Body of pancreas (tissue), 4 donors: ENCODE results near the gene DERL3. TPM values are rescaled to one million over a fixed set of nuclear protein-coding genes. Genes with fewer than 3 reads are reported as not detected.

Experiments
- ATAC-seq: fragments of 150-250 bp; one replicate; pipeline ENCODE4 v1.9.1; 2016
- DNase-seq, 4 donors: peaks; one replicate each; pipeline ENCODE4 v3.0.0-alpha.2; 2019
- H3K27ac ChIP-seq, 4 donors: fragments of 200-600 bp; sonication (generic); 1 replicate in 3 of 4; 2 replicates in 1 of 4; pipeline versions ENCODE4 v1.5.1 to v1.6.1; 2016 to 2019; ENCODE audit warnings: mild to moderate bottlenecking in 1 of 4, mixed read lengths in 1 of 4, moderate library complexity in 1 of 4
- H3K27me3 ChIP-seq, 2 donors: fragments of 200-600 bp; sonication (generic); one replicate each; pipeline ENCODE4 v1.6.0; 2016; ENCODE audit warnings: mild to moderate bottlenecking in 1 of 2
- H3K36me3 ChIP-seq, 2 donors: fragments of 200-600 bp; sonication (generic); replicated peaks in 1 of 2; 2 replicates each; pipeline ENCODE4 v1.5.1; 2016; ENCODE audit warnings: low read depth in 2 of 2; ENCODE audit not compliant: insufficient read depth in 1 of 2
- H3K4me1 ChIP-seq: fragments of 200-600 bp; sonication (generic); one replicate; pipeline ENCODE4 v1.6.0; 2016
- H3K4me3 ChIP-seq, 2 donors: fragments of 200-600 bp; sonication (generic); 1 replicate in 1 of 2; 2 replicates in 1 of 2; pipeline ENCODE4 v1.5.1; 2016 to 2019
- H3K9me3 ChIP-seq, 3 donors: fragments of 200-600 bp; sonication (generic); 1 replicate in 2 of 3; 2 replicates in 1 of 3; pipeline ENCODE4 v1.5.1; 2016
- POLR2A ChIP-seq, 3 donors: fragments of 450-650 bp; IDR thresholded peaks; one replicate each; pipeline ENCODE4 v1.6.1; 2016; ENCODE audit warnings: antibody characterized with exemption in 3 of 3, mild to moderate bottlenecking in 2 of 3
- WGBS, 2 donors: methylation state at CpG; one replicate each; pipeline ENCODE4 v1.1.5; 2017; 5-methylcytosine and 5-hydroxymethylcytosine counted together
- intact Hi-C: fragments of 100-400 bp; cut with DNase I; formaldehyde crosslinking; loops from one replicate; pipeline ENCODE4 v1.15.1; 2023
- total RNA-seq, 2 donors: library from RNA; depleted of rRNA; stranded (reverse); fragments of >200 nt; gene quantifications; one replicate each; pipeline ENCODE4 v1.1.0, GENCODE V29; 2016
- TF ChIP-seq, protein P1 (sequence below), 7 experiments: fragments of 450-650 bp in 4 of 7; fragments of 200-600 bp in 3 of 7; sonication (generic) in 3 of 7; IDR thresholded peaks; one replicate each; pipeline ENCODE4 v1.5.1; 2016 to 2019; ENCODE audit warnings: antibody characterized with exemption in 7 of 7

The DERL3 gene
- 10 to 100 TPM in 1 of 2 donors, 1 to 10 TPM in 1; 6.2 to 33.3 TPM for total RNA-seq

DNA sequence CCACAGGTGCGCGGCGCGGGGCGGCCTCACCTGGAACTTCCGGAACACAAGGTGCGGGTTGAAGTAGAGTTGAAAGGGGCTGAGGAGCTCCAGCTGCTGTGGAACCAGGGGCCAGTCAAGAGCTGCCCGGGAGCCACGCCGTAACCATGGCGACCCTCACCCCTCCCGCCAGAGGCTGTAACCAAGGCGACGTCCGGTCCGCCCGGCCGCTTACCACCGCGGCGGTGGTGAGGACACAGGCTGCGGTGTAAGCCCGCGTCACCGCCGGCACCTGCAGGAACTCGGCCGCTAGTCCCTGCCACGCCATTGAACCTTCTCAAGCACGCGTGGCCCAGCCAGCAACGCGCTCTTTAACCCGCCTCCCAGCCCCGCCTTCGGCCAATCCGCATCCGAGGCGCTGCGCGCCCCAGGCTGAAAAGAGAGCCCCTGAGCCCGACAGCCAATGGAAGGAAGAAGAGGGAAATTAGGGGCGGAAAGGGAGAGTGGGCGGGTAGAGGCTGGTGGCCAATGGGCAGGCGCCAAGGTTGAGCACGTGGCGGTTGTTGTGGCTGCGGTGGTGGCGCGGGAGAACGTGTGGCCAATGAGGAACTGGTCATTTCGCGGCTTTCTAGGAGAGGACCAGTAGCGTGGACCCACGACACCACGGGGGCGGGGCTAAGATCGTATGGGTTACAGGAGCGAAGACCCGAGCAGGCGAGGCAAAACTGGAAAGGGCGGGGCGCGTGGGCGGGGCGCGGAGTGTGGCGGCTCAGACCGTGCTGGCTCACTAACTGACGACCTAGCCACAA, at the start of gene DERL3:
TSS of gene DERL3 (minus strand) at position 326 of the 788 bp plus-strand sequence. CDS start at position 307, 19 bp downstream.
- peak in 2 of 3 donors; percentile 34 to 65 for TF ChIP-seq POLR2A (IDR thresholded peaks at IDR 0.05)
- TF ChIP-seq, protein P1, sequence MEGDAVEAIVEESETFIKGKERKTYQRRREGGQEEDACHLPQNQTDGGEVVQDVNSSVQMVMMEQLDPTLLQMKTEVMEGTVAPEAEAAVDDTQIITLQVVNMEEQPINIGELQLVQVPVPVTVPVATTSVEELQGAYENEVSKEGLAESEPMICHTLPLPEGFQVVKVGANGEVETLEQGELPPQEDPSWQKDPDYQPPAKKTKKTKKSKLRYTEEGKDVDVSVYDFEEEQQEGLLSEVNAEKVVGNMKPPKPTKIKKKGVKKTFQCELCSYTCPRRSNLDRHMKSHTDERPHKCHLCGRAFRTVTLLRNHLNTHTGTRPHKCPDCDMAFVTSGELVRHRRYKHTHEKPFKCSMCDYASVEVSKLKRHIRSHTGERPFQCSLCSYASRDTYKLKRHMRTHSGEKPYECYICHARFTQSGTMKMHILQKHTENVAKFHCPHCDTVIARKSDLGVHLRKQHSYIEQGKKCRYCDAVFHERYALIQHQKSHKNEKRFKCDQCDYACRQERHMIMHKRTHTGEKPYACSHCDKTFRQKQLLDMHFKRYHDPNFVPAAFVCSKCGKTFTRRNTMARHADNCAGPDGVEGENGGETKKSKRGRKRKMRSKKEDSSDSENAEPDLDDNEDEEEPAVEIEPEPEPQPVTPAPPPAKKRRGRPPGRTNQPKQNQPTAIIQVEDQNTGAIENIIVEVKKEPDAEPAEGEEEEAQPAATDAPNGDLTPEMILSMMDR (IDR thresholded peaks at IDR 0.05), result no peak
- H3K36me3 ChIP-seq, result no peaks in the 10 kb centered on the region
- H3K4me3 ChIP-seq, result peak within 1 kb of the TSS; percentile 42 to 44
- intact Hi-C loops, result no loop called here
- H3K4me1 ChIP-seq, result peaks cover 56% of the 10 kb centered on the region
- 1 to 2% methylated on average over 51 to 65 of the region's 70 CpGs for WGBS, 2 donors
- DNase-seq, result peak; percentile 98 to 100 (median 100)
- peak within 1 kb of the TSS in 3 of 4 donors; percentile 1 to 70 (median 62) for H3K27ac ChIP-seq
- peak; percentile 92 for ATAC-seq
- no peaks in the 10 kb centered on the region for H3K9me3 ChIP-seq
- H3K27me3 ChIP-seq, result no peaks in the 10 kb centered on the region

DNA sequence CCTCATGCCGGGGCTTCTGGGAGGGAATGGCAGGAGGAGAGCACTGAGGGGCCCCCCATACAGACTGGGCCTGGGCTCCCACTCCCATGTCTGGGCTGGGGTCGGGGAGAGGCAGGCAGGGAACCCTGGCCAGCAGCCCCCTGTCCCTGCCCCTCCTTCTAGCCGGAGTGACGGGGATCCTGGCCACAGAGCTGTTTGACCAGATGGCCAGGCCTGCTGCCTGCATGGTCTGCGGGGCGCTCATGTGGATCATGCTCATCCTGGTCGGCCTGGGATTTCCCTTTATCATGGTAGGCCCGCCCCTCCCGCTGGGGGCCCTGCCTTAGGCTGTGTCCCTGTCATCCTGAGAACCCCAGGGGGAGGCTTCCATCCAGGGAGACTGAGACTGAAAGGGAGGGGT, 45.3 kb upstream of the DERL3 start:
- ATAC-seq (no peak), DNase-seq (no peak)
- 95% methylated on average over 9 of the region's 9 CpGs; no CpG with 5 or more reads in 1 of the 2 donors for WGBS, 2 donors

DNA sequence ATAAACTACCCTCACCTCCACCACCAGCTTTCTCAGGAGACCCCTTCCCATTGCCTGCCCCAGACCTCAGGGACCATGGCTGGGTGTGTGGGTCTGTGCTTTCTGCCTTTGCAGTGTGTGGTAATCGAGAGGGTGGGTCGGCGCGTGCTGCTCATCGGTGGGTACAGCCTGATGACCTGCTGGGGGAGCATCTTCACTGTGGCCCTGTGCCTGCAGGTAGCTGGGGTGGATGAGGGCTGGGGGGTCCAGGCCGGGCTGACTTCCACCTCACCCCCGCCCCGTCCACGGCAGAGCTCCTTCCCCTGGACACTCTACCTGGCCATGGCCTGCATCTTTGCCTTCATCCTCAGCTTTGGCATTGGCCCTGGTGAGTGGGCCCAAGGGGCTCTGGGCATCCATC, 44.9 kb upstream of the DERL3 start:
- 97% methylated on average over 9 of the region's 9 CpGs; no CpG with 5 or more reads in 1 of the 2 donors for WGBS, 2 donors
- H3K4me1 ChIP-seq, result no peaks in the 10 kb centered on the region
- ATAC-seq, result no peak

More for the DNA sequence above, 45.3 kb upstream of the DERL3 start:
- Histone ChIP-seq H3K27ac (no peak overlapping the region), H3K4me3 (no peak overlapping the region), H3K4me1 (no peaks in the 10 kb centered on the region), H3K9me3 (no peaks in the 10 kb centered on the region), H3K27me3 (no peaks in the 10 kb centered on the region), H3K36me3 (no peaks in the 10 kb centered on the region)
- intact Hi-C loops, result no loop called here
- TF ChIP-seq, protein P1 (IDR thresholded peaks at IDR 0.05), result no peak
- no peak for TF ChIP-seq POLR2A (IDR thresholded peaks at IDR 0.05)

DNA sequence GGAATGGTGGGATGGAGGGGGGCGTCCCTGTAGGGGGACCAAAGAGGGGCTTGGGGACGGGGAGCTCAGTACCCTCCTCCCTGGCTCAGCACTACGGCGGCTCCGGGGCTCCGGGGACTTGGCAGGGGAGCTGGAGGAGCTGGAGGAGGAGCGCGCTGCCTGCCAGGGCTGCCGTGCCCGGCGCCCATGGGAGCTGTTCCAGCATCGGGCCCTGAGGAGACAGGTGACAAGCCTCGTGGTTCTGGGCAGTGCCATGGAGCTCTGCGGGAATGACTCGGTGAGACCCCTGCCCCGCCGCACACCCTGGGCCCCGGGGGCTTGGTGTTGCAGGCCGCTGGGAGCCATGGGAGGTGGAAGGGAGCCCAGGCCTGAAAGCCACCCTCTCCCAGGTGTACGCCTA, 43.6 kb upstream of the DERL3 start:
- ATAC-seq (no peak), DNase-seq (no peak)
- TF ChIP-seq, protein P1 (IDR thresholded peaks at IDR 0.05), result no peak
- no peak for TF ChIP-seq POLR2A (IDR thresholded peaks at IDR 0.05)
- no peaks in the 10 kb centered on the region for H3K27me3 ChIP-seq
- H3K36me3 ChIP-seq, result peaks cover 0 to 2% of the 10 kb centered on the region in 2 donors
- H3K9me3 ChIP-seq, result no peaks in the 10 kb centered on the region
- 87 to 90% methylated on average over 14 to 20 of the region's 20 CpGs for WGBS, 2 donors
- intact Hi-C loops, result no loop called here
- H3K4me3 ChIP-seq, result no peak overlapping the region
- no peaks in the 10 kb centered on the region for H3K4me1 ChIP-seq
- no peak overlapping the region for H3K27ac ChIP-seq

More for the DNA sequence above, 44.9 kb upstream of the DERL3 start:
- no peak overlapping the region for H3K4me3 ChIP-seq
- no peaks in the 10 kb centered on the region for H3K9me3 ChIP-seq
- TF ChIP-seq POLR2A (IDR thresholded peaks at IDR 0.05), result no peak
- TF ChIP-seq, protein P1 (IDR thresholded peaks at IDR 0.05), result no peak
- no peaks in the 10 kb centered on the region for H3K27me3 ChIP-seq
- no peaks in the 10 kb centered on the region for H3K36me3 ChIP-seq
- no peak overlapping the region for H3K27ac ChIP-seq
- intact Hi-C loops, result no loop called here
- DNase-seq, result no peak
